ENCODE measurements around the gene TMIGD1.

DNA sequence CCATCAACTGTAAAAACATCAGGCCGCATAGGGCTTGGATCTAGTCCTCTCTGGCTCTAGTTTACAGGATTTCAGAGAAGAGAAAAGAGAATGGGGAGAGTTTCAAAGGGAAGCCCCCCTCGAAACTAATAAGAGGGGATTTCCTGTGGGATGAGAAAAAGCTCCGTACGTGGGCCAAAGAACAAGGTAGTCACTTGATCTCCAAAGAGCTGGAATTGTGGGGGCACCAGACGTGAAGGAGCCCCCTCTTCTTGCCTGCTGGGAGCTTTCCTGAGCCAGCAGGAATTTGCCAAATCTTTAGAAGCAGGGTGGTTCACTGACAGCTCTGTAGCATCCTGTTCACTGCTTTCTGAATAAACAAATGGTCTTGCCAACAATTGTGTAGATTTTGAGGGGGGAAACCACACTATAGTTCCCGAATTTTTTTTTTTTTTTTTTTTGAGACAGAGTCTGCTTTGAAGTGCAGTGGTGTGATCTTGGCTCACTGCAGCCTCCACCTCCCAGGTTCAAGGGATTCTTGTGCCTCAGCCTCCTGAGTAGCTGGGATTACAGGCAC, 7.0 kb upstream of the TMIGD1 start:
- TF ChIP-seq, protein P1, sequence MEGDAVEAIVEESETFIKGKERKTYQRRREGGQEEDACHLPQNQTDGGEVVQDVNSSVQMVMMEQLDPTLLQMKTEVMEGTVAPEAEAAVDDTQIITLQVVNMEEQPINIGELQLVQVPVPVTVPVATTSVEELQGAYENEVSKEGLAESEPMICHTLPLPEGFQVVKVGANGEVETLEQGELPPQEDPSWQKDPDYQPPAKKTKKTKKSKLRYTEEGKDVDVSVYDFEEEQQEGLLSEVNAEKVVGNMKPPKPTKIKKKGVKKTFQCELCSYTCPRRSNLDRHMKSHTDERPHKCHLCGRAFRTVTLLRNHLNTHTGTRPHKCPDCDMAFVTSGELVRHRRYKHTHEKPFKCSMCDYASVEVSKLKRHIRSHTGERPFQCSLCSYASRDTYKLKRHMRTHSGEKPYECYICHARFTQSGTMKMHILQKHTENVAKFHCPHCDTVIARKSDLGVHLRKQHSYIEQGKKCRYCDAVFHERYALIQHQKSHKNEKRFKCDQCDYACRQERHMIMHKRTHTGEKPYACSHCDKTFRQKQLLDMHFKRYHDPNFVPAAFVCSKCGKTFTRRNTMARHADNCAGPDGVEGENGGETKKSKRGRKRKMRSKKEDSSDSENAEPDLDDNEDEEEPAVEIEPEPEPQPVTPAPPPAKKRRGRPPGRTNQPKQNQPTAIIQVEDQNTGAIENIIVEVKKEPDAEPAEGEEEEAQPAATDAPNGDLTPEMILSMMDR (IDR thresholded peaks at IDR 0.05): no peak
- TF ChIP-seq EZH2 (IDR thresholded peaks at IDR 0.05) (no peak), EZH2phosphoT487 (IDR thresholded peaks at IDR 0.05) (no peak)

Measured in neural progenitor cell (in vitro differentiated cells).